T-helper 2 cell (primary cell): ENCODE data around the gene EXOC6.
A peak's percentile ranks its signal among the peaks of the same experiment; 100 is the strongest.

Experiments
- DNase-seq, 5 experiments: peaks; one replicate each; pipeline versions ENCODE4 v3.0.0 to v3.0.0-alpha.2; 2012 to 2022

The EXOC6 gene

GRCh38 chr10:93067443-93068365, 219.4 kb downstream of the EXOC6 start:
- no peak for DNase-seq

GRCh38 chr10:93068411-93069244, 220.3 kb downstream of the EXOC6 start:
- DNase-seq = peak in 1 of 5 experiments; percentile 44

- no peak for DNase-seq
Observed at GRCh38 chr10:93069245-93069561, 220.9 kb downstream of the EXOC6 start.

- DNase-seq = no peak
Observed at GRCh38 chr10:93070378-93071176, 222.3 kb downstream of the EXOC6 start.

GRCh38 chr10:93071177-93071472, 222.8 kb downstream of the EXOC6 start:
- DNase-seq = no peak

GRCh38 chr10:93071674-93072224, 223.4 kb downstream of the EXOC6 start:
- no peak for DNase-seq

GRCh38 chr10:93072225-93072712, 223.9 kb downstream of the EXOC6 start:
- DNase-seq = no peak

- no peak for DNase-seq
Observed at GRCh38 chr10:93072713-93073538, 224.6 kb downstream of the EXOC6 start.

GRCh38 chr10:93073539-93074146, 225.3 kb downstream of the EXOC6 start, which contains the start of gene CYP26A1:
TSS of gene CYP26A1 (plus strand) at chr10:93073893. CDS start at chr10:93073935, 42 bp downstream.
- DNase-seq = peak in 1 of 5 experiments; percentile 34

GRCh38 chr10:93074147-93074596, 225.9 kb downstream of the EXOC6 start:
- DNase-seq = peak in 1 of 5 experiments; percentile 29

- peak in 1 of 5 experiments; percentile 46 for DNase-seq
Observed at GRCh38 chr10:93074597-93075368, 226.5 kb downstream of the EXOC6 start.

- DNase-seq = peak in 1 of 5 experiments; percentile 69
Observed at GRCh38 chr10:93075369-93076221, 227.3 kb downstream of the EXOC6 start.

- DNase-seq = no peak
Observed at GRCh38 chr10:93076871-93077270, 228.6 kb downstream of the EXOC6 start.

GRCh38 chr10:93077860-93078337, 229.6 kb downstream of the EXOC6 start:
- no peak for DNase-seq

- no peak for DNase-seq
Observed at GRCh38 chr10:93079663-93080349, 231.5 kb downstream of the EXOC6 start.

- peak in 2 of 5 experiments; percentile 33 to 39 for DNase-seq
Observed at GRCh38 chr10:93080350-93081046, 232.2 kb downstream of the EXOC6 start.

GRCh38 chr10:93081318-93081717, 233.0 kb downstream of the EXOC6 start:
- DNase-seq = no peak

- DNase-seq = no peak
Observed at GRCh38 chr10:93081834-93082233, 233.5 kb downstream of the EXOC6 start.
